Measurements from ENCODE around the gene HSPB6. TPM values are rescaled to one million over a fixed set of nuclear protein-coding genes. Genes with fewer than 3 reads are reported as not detected.

HSPB6 gene
- total RNA-seq, 1 donor from 2014 or later = 863 TPM

DNA sequence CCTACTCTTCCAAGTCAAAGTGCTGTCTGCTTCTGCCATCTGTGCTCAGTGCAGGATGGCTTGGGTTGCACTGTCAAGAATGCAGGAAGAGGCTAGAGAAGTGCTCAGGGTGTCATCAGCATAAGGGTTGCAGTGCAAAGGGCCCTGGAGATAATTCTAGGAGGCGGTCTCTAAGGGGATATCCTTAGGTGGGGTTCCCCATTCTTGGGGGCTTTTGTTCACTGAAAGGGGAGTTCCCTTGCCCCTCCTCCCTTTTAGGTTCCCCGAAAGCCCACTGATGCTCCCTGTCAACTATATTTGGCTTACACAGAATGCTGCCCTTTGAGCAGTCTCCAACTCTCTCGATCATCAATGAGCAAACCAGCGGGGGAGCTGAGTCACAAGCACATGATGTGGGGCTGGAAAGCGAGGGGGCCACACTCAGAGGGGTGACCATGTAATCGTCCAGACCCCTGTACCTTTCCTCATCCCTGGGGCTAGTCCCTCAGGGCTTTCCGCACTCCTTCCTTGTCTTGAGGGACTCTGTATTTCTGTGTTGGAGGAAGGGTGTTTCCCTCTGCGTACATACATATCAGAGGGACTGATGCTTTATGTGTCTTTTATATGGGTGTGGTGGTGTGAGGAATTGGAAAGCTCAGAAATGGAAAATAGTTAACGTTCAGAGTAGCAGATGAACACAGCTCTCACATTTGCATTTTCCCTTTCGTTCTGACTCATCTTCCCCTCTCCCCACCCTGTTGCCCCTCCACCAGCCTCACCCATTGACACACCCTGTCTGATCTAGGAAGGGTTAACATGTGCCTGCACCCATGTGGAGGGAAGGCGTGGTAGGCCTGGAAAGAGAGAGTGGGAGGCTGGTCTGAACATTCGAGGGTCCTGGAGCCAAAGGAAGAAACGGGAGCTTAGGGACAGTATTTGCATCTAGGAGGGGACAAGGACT is 45.8 kb downstream of the HSPB6 start:
- intact Hi-C loops (cut with DNase I) = loop anchor here (10.0 kb wide), 1 partner anchor 114 kb away; no protein-coding TSS in a partner anchor
- DNase-seq (ENCODE audit: low spot score) = no peak

DNA sequence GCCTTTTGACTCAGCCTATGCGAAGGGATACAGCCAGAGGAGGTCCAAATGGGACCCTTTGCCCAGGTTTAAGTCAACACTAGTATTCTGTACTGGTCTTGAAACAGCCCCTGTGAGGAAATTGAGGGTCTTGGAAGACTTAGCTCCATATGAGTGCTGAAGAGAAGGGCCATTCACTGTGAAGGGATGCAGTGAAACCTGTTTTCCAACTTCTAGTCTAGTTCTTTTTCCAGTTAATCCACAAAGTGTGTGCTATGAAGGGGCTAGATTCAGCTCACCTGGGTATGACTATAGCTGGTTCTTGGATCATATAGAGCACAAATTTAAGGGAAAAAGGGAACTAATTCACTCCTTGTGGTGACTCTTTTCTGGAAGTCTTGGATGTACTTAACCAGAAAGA is 48.4 kb downstream of the HSPB6 start:
- intact Hi-C loops (cut with DNase I) = no loop called here
- no peak for DNase-seq (ENCODE audit: low spot score)

Other genes with a start within 250 kb of the HSPB6 start
- 4.2 TPM for gene DMKN, start 243.4 kb downstream of the HSPB6 start, total RNA-seq
- gene SBSN, start 228.7 kb downstream of the HSPB6 start, total RNA-seq = not detected
- not detected for gene GAPDHS, start 223.6 kb downstream of the HSPB6 start, total RNA-seq
- 64.4 TPM for gene TMEM147, start 211.4 kb downstream of the HSPB6 start, total RNA-seq
- gene ATP4A, start 193.4 kb downstream of the HSPB6 start, total RNA-seq = not detected
- not detected for gene PMIS2, start 170.9 kb downstream of the HSPB6 start, total RNA-seq
- 5.9 TPM for gene HAUS5, start 144.3 kb downstream of the HSPB6 start, total RNA-seq
- 56.2 TPM for gene RBM42, start 128.0 kb downstream of the HSPB6 start, total RNA-seq
- 0.78 TPM for gene ETV2, start 115.3 kb downstream of the HSPB6 start, total RNA-seq
- gene COX6B1, start 108.7 kb downstream of the HSPB6 start, total RNA-seq = 1,054 TPM
- not detected for gene UPK1A, start 90.5 kb downstream of the HSPB6 start, total RNA-seq
- 0.13 TPM for gene ZBTB32, start 52.5 kb downstream of the HSPB6 start, total RNA-seq
- gene KMT2B, start 39.0 kb downstream of the HSPB6 start, total RNA-seq = 19.9 TPM
- gene IGFLR1, start 14.6 kb downstream of the HSPB6 start, total RNA-seq = 4.2 TPM
- 24.9 TPM for gene U2AF1L4, start 11.6 kb downstream of the HSPB6 start, total RNA-seq
- 43.2 TPM for gene PSENEN, start 11.4 kb downstream of the HSPB6 start, total RNA-seq
- gene LIN37, start 8.5 kb downstream of the HSPB6 start, total RNA-seq = 9.6 TPM
- gene PROSER3, start 1.1 kb upstream of the HSPB6 start, total RNA-seq = 11.7 TPM
- 8.8 TPM for gene ARHGAP33, start 18.5 kb upstream of the HSPB6 start, total RNA-seq
- gene PRODH2, start 55.8 kb upstream of the HSPB6 start, total RNA-seq = not detected
- not detected for gene NPHS1, start 95.5 kb upstream of the HSPB6 start, total RNA-seq
- gene KIRREL2, start 99.9 kb upstream of the HSPB6 start, total RNA-seq = not detected
- 39.9 TPM for gene APLP1, start 111.5 kb upstream of the HSPB6 start, total RNA-seq
- gene NFKBID, start 143.5 kb upstream of the HSPB6 start, total RNA-seq = 3.1 TPM
- 5.4 TPM for gene HCST, start 145.5 kb upstream of the HSPB6 start, total RNA-seq
- 16.9 TPM for gene TYROBP, start 151.3 kb upstream of the HSPB6 start, total RNA-seq
- gene LRFN3, start 179.3 kb upstream of the HSPB6 start, total RNA-seq = 8.8 TPM
- 11.0 TPM for gene SDHAF1, start 238.2 kb upstream of the HSPB6 start, total RNA-seq

Measured in cardiac septum (tissue), 1 donor.